Fibroblast of lung (primary cell): ENCODE measurements around the gene SLC2A5. TPM values are rescaled to one million over a fixed set of nuclear protein-coding genes. Genes with fewer than 3 reads are reported as not detected.
"Not testable (repeated sequence)": the region's sequence is repeated elsewhere in the genome, so short reads cannot be mapped to it uniquely, and the experiment has no call there.

Experiments
- DNase-seq, 2 donors: peaks; one replicate each; pipeline versions ENCODE4 v3.0.0 to v3.0.0-alpha.2; 2010; ENCODE audit warnings: low read depth in 2 of 2
- H2AFZ ChIP-seq: 2 replicates; pipeline ENCODE4 v1.5.1; 2012; ENCODE audit warnings: low read length, control low read depth, inconsistent platforms
- H3K27ac ChIP-seq: 2 replicates; pipeline ENCODE4 v1.5.1; 2011; ENCODE audit warnings: low read length, control low read depth; ENCODE audit not compliant: insufficient read depth
- H3K27me3 ChIP-seq: 2 replicates; pipeline ENCODE4 v1.5.1; 2011; ENCODE audit warnings: mild to moderate bottlenecking, low read length; ENCODE audit not compliant: control insufficient read depth, insufficient read depth
- H3K36me3 ChIP-seq: 2 replicates; pipeline ENCODE4 v1.5.1; 2011; ENCODE audit warnings: low read length; ENCODE audit not compliant: control insufficient read depth, insufficient read depth
- H3K4me1 ChIP-seq: 2 replicates; pipeline ENCODE4 v1.5.1; 2011; ENCODE audit warnings: low read length; ENCODE audit not compliant: control insufficient read depth, insufficient read depth; ENCODE audit errors: extremely low read depth
- H3K4me2 ChIP-seq: 2 replicates; pipeline ENCODE4 v1.5.1; 2011; ENCODE audit warnings: low read length, control low read depth; ENCODE audit not compliant: insufficient read depth; ENCODE audit errors: extremely low read depth
- H3K4me3 ChIP-seq, 4 experiments: fragments of 200-600 bp in 1 of 4; sonication (generic) in 1 of 4; replicated peaks in 1 of 4; 2 replicates each; pipeline ENCODE4 v1.5.1; 2011 to 2016; ENCODE audit warnings: low read length in 4 of 4, low read depth in 3 of 4, mild to moderate bottlenecking in 3 of 4, control low read depth in 2 of 4, inconsistent platforms in 1 of 4, mixed read lengths in 1 of 4; ENCODE audit not compliant: insufficient read depth in 1 of 4; ENCODE audit errors: control extremely low read depth in 1 of 4
- H3K79me2 ChIP-seq: 2 replicates; pipeline ENCODE4 v1.5.1; 2012; ENCODE audit warnings: mild to moderate bottlenecking, low read length, inconsistent platforms; ENCODE audit not compliant: control insufficient read depth, insufficient read depth
- H3K9ac ChIP-seq: 2 replicates; pipeline ENCODE4 v1.5.1; 2011; ENCODE audit warnings: mild to moderate bottlenecking, low read length, control low read depth; ENCODE audit not compliant: insufficient read depth
- H3K9me3 ChIP-seq: 2 replicates; pipeline ENCODE4 v1.5.1; 2012; ENCODE audit warnings: low read depth, low read length; ENCODE audit not compliant: control insufficient read depth, insufficient read depth
- H4K20me1 ChIP-seq: 2 replicates; pipeline ENCODE4 v1.5.1; 2011; ENCODE audit warnings: low read length; ENCODE audit not compliant: control insufficient read depth, insufficient read depth; ENCODE audit errors: extremely low read depth
- EZH2 ChIP-seq: IDR thresholded peaks from 2 replicates; pipeline ENCODE4 v1.5.1; 2012; ENCODE audit warnings: low read length, control low read depth, mild to moderate bottlenecking; ENCODE audit errors: missing control alignments
- polyA plus RNA-seq, 2 donors: library from polyadenylated mRNA; depleted of rRNA in 1 of 2; stranded (reverse) in 1 of 2; unstranded in 1 of 2; fragments of >200 nt; gene quantifications; 2 replicates each; pipeline ENCODE4 v1.2.1, GENCODE V29; 2011 to 2012; ENCODE audit warnings: missing spikeins in 1 of 2
- total RNA-seq: library from RNA; depleted of rRNA; stranded (reverse); fragments of >200 nt; gene quantifications from 2 replicates; pipeline ENCODE4 v1.2.1, GENCODE V29; 2014
- TF ChIP-seq, protein P1 (sequence below), 2 donors: IDR thresholded peaks in 1 of 2; conservative IDR thresholded peaks in 1 of 2; 1 replicate in 1 of 2; 2 replicates in 1 of 2; pipeline ENCODE4 v1.5.1; 2011 to 2012; ENCODE audit warnings: low read length in 2 of 2, control low read depth in 1 of 2, inconsistent platforms in 1 of 2, low read depth in 1 of 2, mild to moderate bottlenecking in 1 of 2

SLC2A5 gene
- total and polyA plus RNA-seq, 2 donors (not counting 1 experiment from before 2014, with no cell fraction given) = 0.83 to 5.8 TPM

DNA sequence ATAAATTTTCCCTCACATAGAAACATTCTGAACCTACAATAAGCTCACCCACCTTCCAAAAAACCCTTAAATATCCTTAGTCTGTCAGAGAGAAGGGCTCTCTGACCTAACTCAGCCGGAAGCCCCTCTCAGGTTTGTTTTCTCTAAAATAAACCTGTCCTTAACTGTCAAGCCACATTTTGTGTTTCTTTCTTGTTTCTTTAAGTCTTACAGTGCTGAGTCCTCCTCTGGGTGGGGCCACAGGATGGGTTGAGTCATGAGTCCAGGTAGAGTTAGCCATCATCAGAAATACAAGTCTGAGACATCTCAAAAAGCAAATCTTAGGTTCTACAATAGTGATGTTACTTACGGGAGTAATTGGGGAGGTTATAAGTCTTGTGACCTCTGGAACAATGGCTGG lies 26.4 kb upstream of the SLC2A5 start:
- H3K36me3 ChIP-seq = no peaks in the 10 kb centered on the region
- H3K4me3 ChIP-seq = no peak overlapping the region
- no peaks in the 10 kb centered on the region for H3K79me2 ChIP-seq
- DNase-seq = no peak
- H3K4me2 ChIP-seq = no peak overlapping the region
- no peaks in the 10 kb centered on the region for H4K20me1 ChIP-seq
- H3K9me3 ChIP-seq = no peaks in the 10 kb centered on the region
- H3K27me3 ChIP-seq = peaks cover 14% of the 10 kb centered on the region
- no peak for TF ChIP-seq EZH2
- TF ChIP-seq, protein P1, sequence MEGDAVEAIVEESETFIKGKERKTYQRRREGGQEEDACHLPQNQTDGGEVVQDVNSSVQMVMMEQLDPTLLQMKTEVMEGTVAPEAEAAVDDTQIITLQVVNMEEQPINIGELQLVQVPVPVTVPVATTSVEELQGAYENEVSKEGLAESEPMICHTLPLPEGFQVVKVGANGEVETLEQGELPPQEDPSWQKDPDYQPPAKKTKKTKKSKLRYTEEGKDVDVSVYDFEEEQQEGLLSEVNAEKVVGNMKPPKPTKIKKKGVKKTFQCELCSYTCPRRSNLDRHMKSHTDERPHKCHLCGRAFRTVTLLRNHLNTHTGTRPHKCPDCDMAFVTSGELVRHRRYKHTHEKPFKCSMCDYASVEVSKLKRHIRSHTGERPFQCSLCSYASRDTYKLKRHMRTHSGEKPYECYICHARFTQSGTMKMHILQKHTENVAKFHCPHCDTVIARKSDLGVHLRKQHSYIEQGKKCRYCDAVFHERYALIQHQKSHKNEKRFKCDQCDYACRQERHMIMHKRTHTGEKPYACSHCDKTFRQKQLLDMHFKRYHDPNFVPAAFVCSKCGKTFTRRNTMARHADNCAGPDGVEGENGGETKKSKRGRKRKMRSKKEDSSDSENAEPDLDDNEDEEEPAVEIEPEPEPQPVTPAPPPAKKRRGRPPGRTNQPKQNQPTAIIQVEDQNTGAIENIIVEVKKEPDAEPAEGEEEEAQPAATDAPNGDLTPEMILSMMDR (conservative IDR thresholded peaks at IDR 0.05 in 1 of 2, IDR thresholded peaks at IDR 0.05 in 1 of 2; ENCODE audit: low read depth in 1 of 2, low read length in 2 of 2) = no peak
- peaks cover 2% of the 10 kb centered on the region for H3K4me1 ChIP-seq
- no peak overlapping the region for H2AFZ ChIP-seq
- H3K9ac ChIP-seq = no peak overlapping the region
- no peak overlapping the region for H3K27ac ChIP-seq

- H3K4me2 ChIP-seq, H3K27ac ChIP-seq, H3K36me3 ChIP-seq, H3K4me1 ChIP-seq, H3K4me3 ChIP-seq, DNase-seq, H3K79me2 ChIP-seq, H3K9ac ChIP-seq, H2AFZ ChIP-seq, H3K9me3 ChIP-seq, H4K20me1 ChIP-seq: not testable (repeated sequence)
- peaks cover 21% of the 10 kb centered on the region for H3K27me3 ChIP-seq
Observed at GRCh38 chr1:9093996-9094595, 24.7 kb upstream of the SLC2A5 start.

DNA sequence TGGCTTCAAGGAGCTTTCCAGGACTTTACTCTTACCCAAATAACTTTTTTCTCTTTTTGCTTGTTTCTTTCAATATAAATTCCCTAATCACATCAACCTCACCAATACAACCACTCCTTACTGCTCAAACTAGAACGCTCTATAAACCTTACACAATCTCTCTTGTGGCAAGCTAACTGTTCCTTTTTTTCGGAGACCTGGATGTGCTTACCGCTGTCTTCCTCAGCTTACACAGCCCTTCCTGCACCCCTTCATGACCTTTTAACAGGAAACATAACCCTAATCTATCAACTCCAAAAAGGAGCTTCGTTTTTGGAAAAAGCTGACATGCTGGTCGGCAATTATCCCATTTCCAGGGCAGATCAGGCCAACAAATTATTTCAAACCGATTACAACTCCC lies 24.1 kb upstream of the SLC2A5 start:
- no peaks in the 10 kb centered on the region for H3K9me3 ChIP-seq
- no peak overlapping the region for H2AFZ ChIP-seq
- no peaks in the 10 kb centered on the region for H4K20me1 ChIP-seq
- H3K36me3 ChIP-seq = no peaks in the 10 kb centered on the region
- H3K4me3 ChIP-seq = no peak overlapping the region
- no peak overlapping the region for H3K9ac ChIP-seq
- TF ChIP-seq, protein P1 (conservative IDR thresholded peaks at IDR 0.05 in 1 of 2, IDR thresholded peaks at IDR 0.05 in 1 of 2; ENCODE audit: low read depth in 1 of 2, low read length in 2 of 2) = no peak
- TF ChIP-seq EZH2 = no peak
- no peak overlapping the region for H3K4me2 ChIP-seq
- no peak for DNase-seq
- no peaks in the 10 kb centered on the region for H3K4me1 ChIP-seq
- H3K27me3 ChIP-seq = peaks cover 21% of the 10 kb centered on the region
- no peak overlapping the region for H3K27ac ChIP-seq
- H3K79me2 ChIP-seq = no peaks in the 10 kb centered on the region
